Adrenal gland (tissue), 5 donors: ENCODE measurements around the gene ID2.

Experiments
- CTCF ChIP-seq, 6 experiments: fragments of 450-650 bp in 4 of 6; fragments of 200-600 bp in 2 of 6; sonication (generic) in 1 of 6; IDR thresholded peaks; 1 replicate in 5 of 6; 2 replicates in 1 of 6; pipeline versions ENCODE4 v1.5.1 to v1.8.0; 2016 to 2021; ENCODE audit warnings: antibody characterized with exemption in 6 of 6, mild to moderate bottlenecking in 2 of 6, moderate library complexity in 1 of 6
- POLR2A ChIP-seq, 2 donors: fragments of 450-650 bp; IDR thresholded peaks; one replicate each; pipeline ENCODE4 v1.6.1; 2017; ENCODE audit warnings: antibody characterized with exemption in 2 of 2, mild to moderate bottlenecking in 2 of 2, moderate library complexity in 1 of 2
- donor health status: DM: no; HTN: no; CAD: no.

- TF ChIP-seq CTCF (IDR thresholded peaks at IDR 0.05) (no peak), POLR2A (IDR thresholded peaks at IDR 0.05) (no peak)
These were observed 10.1 kb downstream of the ID2 start for GRCh38 chr2:8691859-8692437.
